NOMO-1 treated with DMSO at 0.1 percent for 48 hours (cell line): ENCODE data around the gene HRAS.
"Not testable (repeated sequence)": the region's sequence is repeated elsewhere in the genome, so short reads cannot be mapped to it uniquely, and the experiment has no call there.

Experiments
- DNase-seq: peaks from one replicate; lab custom pipeline; 2025; ENCODE audit not compliant: unreplicated experiment; lab: John Stamatoyannopoulos, UW

Gene HRAS

GRCh38 chr11:534396-535209 is 773 bp downstream of the HRAS start:
- DNase-seq: no peak

GRCh38 chr11:533586-534395 is 1.6 kb downstream of the HRAS start:
- no peak for DNase-seq

DNA sequence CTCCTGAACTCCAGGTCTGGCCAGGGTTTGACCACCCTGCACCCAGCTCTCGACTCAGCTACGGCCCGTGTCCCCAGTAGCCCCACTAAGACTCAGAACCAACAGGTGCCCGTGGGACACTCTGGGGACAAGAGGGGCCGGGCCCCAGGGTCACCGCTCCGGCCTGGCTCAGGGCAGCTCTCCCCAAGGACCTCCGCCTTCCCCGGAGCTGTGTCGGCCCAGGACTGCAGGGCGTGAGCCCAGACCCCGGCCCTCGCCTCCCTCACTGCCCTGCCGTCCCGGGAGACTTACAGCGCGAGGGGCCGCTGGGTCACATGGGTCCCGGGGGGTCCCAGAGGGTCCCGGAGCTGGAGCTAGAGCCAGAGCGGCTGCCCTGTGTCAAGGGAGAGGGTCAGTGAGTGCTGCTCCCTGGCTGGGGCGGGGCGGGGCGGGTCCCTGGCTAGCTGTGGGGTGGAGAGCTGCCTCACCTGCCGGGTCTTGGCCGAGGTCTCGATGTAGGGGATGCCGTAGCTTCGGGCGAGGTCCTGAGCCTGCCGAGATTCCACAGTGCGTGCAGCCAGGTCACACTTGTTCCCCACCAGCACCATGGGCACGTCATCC is 2.3 kb downstream of the HRAS start:
- DNase-seq: no peak

GRCh38 chr11:532527-532985 is 2.8 kb downstream of the HRAS start:
- no peak for DNase-seq

- no peak for DNase-seq
These were observed 3.4 kb downstream of the HRAS start for GRCh38 chr11:531919-532526.

DNA sequence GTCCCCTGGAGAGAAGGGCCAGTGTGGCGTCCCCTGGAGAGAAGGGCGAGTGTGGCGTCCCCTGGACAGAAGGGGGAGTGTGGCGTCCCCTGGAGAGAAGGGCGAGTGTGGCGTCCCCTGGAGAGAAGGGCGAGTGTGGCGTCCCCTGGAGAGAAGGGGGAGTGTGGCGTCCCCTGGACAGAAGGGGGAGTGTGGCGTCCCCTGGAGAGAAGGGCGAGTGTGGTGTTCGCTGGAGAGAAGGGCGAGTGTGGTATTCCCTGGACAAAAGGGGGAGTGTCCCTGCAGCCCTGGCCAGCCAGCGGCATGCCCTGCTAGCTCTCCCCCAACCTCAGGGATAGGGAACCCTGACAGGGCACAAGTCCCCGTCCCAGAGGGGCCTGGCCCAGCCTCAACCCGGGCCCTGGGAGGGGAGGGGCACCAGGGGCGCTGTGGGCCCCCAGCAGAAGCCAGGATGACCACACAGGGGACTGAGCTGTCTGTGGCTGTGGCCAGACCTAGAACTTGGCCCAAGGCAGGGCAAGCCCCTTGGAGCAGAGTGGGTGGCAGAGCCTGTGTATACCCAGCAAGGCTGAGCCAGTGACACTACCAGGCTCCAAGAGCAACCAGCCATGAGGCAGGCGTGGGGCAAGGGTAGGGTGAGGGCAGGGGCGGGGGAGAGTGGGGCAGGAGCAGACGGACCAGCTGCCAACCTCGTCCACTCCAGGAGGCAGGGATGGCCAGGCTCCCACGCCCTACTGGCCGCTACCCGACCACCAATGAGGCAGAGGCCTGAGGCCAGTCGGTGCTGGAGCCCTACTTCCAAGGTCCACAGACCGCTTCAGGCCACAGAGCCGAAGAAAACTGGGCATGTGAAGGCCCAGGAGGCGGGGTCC is 4.2 kb downstream of the HRAS start:
- DNase-seq: no peak

- no peak for DNase-seq
These were observed 5.5 kb downstream of the HRAS start for GRCh38 chr11:529728-530411.

GRCh38 chr11:528815-529727 is 6.3 kb downstream of the HRAS start:
- DNase-seq: no peak

- DNase-seq: no peak
These were observed 7.1 kb downstream of the HRAS start for GRCh38 chr11:528166-528814.

DNA sequence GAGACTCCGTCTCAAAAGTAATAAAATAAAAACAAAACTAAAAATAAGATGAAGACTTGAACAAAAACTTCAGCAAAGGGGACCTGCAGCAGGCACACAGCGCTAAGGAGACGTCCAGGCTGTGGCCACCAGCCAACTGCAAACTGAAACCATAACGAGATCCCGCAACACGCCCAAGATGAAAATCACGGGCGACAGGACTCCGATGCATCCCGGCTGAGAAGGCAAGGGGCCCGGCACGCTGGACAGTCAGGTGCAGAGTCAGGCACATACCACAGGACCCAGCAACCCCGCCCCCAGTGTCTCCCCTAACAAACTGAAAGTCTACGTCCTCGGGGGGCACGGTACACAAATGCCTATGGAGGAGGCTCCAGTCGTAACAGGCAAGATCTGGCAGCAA is 9.2 kb downstream of the HRAS start:
- DNase-seq: no peak

DNA sequence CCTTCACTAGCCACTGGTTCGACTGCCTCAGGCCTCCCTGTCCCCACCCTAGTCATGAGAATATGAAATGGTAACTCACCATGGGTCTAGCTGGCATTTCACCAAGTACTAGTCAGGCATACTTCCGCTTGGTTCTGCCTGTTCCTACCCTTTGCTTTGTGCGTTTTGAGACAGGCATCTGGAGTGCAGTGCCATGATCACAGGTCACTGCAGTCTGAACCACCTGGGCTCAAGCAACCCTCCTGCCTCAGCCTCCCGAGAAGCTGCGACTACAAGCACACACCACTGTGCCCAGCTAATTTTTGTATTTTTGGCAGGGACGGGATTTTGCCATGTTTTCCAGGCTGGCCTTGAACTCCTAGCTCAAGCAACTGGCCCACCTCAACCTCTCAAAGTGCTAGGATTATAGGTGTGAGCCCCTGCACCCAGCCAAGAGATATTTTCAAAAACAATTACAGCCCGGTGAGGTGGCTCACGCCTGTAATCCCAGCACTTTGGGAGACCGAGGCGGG is 14.1 kb downstream of the HRAS start:
- no peak for DNase-seq

GRCh38 chr11:520428-521176 is 14.8 kb downstream of the HRAS start:
- no peak for DNase-seq

- DNase-seq: no peak
These were observed 16.7 kb downstream of the HRAS start for GRCh38 chr11:518463-519202.

GRCh38 chr11:516918-517685 is 18.3 kb downstream of the HRAS start:
- not testable (repeated sequence) for DNase-seq

DNA sequence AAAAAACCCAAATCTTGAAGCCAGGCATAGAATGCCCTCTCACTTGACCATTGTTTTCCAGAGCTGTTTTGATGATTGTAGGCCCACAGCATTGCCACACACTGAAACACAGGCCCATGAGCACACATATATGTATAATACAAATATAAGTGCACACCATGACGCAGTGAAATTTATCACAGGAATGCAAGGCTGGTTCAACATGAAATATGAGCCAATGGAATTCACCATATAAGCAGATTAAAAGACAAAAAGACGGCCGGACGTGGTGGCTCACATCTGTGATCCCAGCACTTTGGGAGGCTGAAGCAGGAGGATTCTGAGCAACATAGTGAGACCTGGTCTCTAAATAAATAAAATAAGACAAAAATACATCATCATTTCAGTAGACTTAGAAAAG is 19.0 kb downstream of the HRAS start:
- DNase-seq: no peak

DNA sequence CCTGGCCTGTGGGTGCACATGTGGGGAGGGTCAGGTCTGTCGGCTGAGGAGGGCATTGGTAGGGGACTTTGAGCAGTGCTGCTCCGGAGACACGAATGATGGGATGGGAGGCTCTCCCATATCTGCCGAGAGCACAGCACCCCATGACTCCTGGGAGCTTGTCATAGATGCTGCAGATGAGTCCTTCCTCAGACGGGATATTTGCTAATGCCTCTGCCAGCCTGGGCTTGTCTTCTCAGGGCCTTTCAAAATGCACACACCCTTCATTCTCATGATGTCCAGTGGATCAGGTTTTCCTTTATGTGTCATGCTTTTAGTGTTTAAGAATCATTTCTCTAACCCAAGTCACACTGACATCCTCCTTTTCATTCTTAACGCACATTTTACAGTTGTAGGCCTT is 20.2 kb downstream of the HRAS start:
- no peak for DNase-seq
